ENCODE results near the gene ALOX15B. TPM values are rescaled to one million over a fixed set of nuclear protein-coding genes. Genes with fewer than 3 reads are reported as not detected.

The ALOX15B gene
- total RNA-seq, 6 experiments from 2014 or later: 0.22 to 2.2 (median 0.72) TPM

GRCh38 chr17:8067806-8068205, 28.9 kb downstream of the ALOX15B start:
- ATAC-seq (no peak), DNase-seq (peak in 1 of 3 donors; percentile 5)
- Histone ChIP-seq H3K36me3 (no peaks in the 10 kb centered on the region), H3K4me3 (no peak overlapping the region), H3K9me3 (no peaks in the 10 kb centered on the region), H3K27ac (no peak overlapping the region), H3K4me1 (peaks cover 0 to 4% (median 0%) of the 10 kb centered on the region in 4 donors), H3K27me3 (peaks cover 0 to 31% of the 10 kb centered on the region in 2 donors)
- intact Hi-C loops (cut with DNase I): loop anchor here in 1 of 2 donors (10.0 kb wide), 1 partner anchor 47 kb away; the partner anchor contains the start of gene ALOXE3
- WGBS (ENCODE audit: insufficient coverage, low coverage, low lambda C conversion rate, missing lambda C conversion rate): 21% methylated on average over 4 of the region's 4 CpGs
- TF ChIP-seq CTCF (IDR thresholded peaks at IDR 0.05) (no peak), POLR2A (IDR thresholded peaks at IDR 0.05) (no peak)

- peaks cover 0 to 11% (median 0%) of the 10 kb centered on the region in 4 donors for H3K4me1 ChIP-seq
- intact Hi-C loops (cut with DNase I): loop anchor here in 1 of 2 donors (10.0 kb wide), 1 partner anchor 46 kb away; the partner anchor contains the start of gene ALOXE3
- no peak overlapping the region for H3K27ac ChIP-seq
- no peak for TF ChIP-seq POLR2A (IDR thresholded peaks at IDR 0.05)
- no peak for TF ChIP-seq CTCF (IDR thresholded peaks at IDR 0.05)
- H3K4me3 ChIP-seq: no peak overlapping the region
- ATAC-seq (peak; percentile 34 to 52 (median 38)), DNase-seq (peak in 1 of 3 donors; percentile 29)
- WGBS (ENCODE audit: insufficient coverage, low coverage, low lambda C conversion rate, missing lambda C conversion rate): 37% methylated on average over 7 of the region's 9 CpGs
- H3K9me3 ChIP-seq: no peaks in the 10 kb centered on the region
- H3K36me3 ChIP-seq: no peaks in the 10 kb centered on the region
- H3K27me3 ChIP-seq: peaks cover 3 to 31% of the 10 kb centered on the region in 2 donors
Observed at GRCh38 chr17:8068736-8069586, 30.1 kb downstream of the ALOX15B start.

GRCh38 chr17:8069587-8069860, 30.7 kb downstream of the ALOX15B start:
- Histone ChIP-seq H3K27ac (no peak overlapping the region), H3K4me1 (peaks cover 0 to 11% (median 0%) of the 10 kb centered on the region in 4 donors), H3K4me3 (no peak overlapping the region), H3K36me3 (no peaks in the 10 kb centered on the region), H3K27me3 (peaks cover 7 to 33% of the 10 kb centered on the region in 2 donors), H3K9me3 (no peaks in the 10 kb centered on the region)
- ATAC-seq (no peak), DNase-seq (peak in 1 of 3 donors; percentile 11)
- TF ChIP-seq POLR2A (IDR thresholded peaks at IDR 0.05): no peak
- no peak for TF ChIP-seq CTCF (IDR thresholded peaks at IDR 0.05)
- 75% methylated on average over 1 of the region's 3 CpGs for WGBS (ENCODE audit: insufficient coverage, low coverage, low lambda C conversion rate, missing lambda C conversion rate)
- intact Hi-C loops (cut with DNase I): loop anchor here in 1 of 2 donors (10.0 kb wide), 1 partner anchor 45 kb away; the partner anchor contains the start of gene ALOXE3

GRCh38 chr17:8071496-8071895, 32.6 kb downstream of the ALOX15B start:
- Histone ChIP-seq H3K4me1 (peaks cover 0 to 11% (median 0%) of the 10 kb centered on the region in 4 donors), H3K27ac (no peak overlapping the region), H3K27me3 (peaks cover 7 to 42% of the 10 kb centered on the region in 2 donors), H3K9me3 (no peaks in the 10 kb centered on the region), H3K36me3 (no peaks in the 10 kb centered on the region), H3K4me3 (no peak overlapping the region)
- TF ChIP-seq POLR2A (IDR thresholded peaks at IDR 0.05) (no peak), CTCF (IDR thresholded peaks at IDR 0.05) (no peak)
- intact Hi-C loops (cut with DNase I): no loop called here
- ATAC-seq (no peak), DNase-seq (no peak)
- 80% methylated on average over 1 of the region's 12 CpGs for whole genome bisulfite sequencing (ENCODE audit: insufficient coverage, low coverage, low lambda C conversion rate, missing lambda C conversion rate)
